ENCODE data around the gene FCER1G.
A peak's percentile ranks its signal among the peaks of the same experiment; 100 is the strongest.

FCER1G gene

DNA sequence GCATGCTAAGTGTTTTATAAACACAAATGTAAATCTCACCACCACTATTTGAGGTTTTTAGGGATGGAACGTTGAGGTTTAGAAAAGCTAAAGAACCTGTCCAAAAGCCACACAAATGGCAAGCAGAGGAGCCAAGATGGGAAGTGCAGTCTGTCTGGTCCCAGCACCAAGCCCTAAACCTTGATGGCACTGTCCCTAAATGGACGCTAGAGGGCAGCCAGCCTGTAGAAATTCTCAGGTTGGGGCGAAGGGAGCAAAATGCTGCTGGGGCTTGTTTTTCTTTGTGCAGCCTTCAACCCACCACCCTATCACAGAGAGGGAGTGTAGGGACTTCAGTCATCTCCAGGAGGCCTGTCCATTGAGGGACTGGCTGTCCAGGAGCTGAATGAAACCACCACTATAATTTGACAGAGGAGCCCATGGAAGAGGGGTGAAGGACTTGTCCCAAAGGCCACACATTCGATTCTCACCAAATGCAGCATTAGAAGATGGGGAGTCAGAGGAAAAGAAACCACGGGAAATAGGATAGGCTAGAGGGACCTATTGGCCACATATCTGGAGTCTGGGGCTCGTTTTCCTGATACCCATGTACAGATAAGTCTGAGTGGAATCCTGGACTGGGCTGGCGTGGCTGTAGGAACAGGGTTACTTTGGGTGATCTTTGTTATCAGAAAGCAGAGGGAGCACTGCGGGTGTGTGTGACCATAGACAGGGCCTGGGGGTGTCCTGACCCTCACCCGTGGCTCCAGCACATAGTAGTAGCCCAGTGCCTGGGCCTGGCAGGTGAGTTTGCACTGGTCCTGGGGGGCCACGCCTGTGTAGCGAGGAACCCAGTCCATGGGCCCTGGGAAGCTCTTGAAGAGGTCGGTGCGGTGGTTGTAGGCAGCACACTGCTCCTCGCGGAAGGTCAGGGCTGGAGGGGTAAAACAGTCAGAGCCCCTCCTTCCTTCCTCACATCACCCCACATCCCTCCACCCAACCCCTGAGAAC lies 22.3 kb upstream of the FCER1G start:
- no peak for DNase-seq (ENCODE audit: extremely low read depth, low read depth)
- TF ChIP-seq CTCF (IDR thresholded peaks at IDR 0.05; ENCODE audit: low read depth, low read length, missing control alignments) = peak; percentile 95
- H3K4me3 ChIP-seq (replicated peaks; ENCODE audit: low read depth, low read length) = no peak overlapping the region

DNA sequence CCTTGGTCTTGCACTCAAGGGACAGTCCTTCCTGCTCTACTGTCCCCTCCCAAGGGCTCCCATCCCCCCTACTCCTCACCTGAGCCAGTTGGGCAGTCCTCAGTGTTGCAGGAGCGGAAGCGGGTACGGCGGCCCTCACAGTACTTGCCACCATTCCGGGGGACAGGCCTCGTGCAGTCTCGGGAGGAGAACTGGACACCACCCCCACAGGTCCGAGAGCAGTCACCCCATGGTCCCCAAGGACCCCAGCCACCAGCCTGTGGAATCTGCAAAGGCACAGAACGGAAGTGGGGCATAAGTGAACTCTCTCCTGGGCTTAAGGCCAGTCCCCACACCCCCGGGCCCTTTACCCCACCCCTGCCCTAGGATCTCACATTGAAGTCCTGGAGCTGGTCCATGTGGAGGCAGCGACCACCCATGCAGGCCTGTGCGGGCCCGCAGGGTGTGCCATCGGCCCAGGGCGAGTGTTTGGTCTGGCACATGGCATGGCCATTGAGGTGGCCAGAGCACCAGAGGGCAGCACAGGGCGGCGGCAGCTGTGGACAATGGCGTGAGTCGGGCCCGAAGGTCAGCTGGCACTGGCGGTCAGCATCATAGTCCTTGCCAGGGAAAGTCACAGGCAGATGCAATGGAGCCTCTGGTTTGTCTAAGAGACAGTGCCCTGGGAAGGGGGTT lies 21.4 kb upstream of the FCER1G start:
- TF ChIP-seq CTCF (IDR thresholded peaks at IDR 0.05; ENCODE audit: low read depth, low read length, missing control alignments) = no peak
- DNase-seq (ENCODE audit: extremely low read depth, low read depth) = no peak

GRCh38 chr1:161195171-161195570 lies 19.9 kb upstream of the FCER1G start:
- DNase-seq (ENCODE audit: extremely low read depth, low read depth) = no peak
- TF ChIP-seq CTCF (IDR thresholded peaks at IDR 0.05; ENCODE audit: low read depth, low read length, missing control alignments) = no peak

More for the DNA sequence above, 21.4 kb upstream of the FCER1G start:
- no peak overlapping the region for H3K4me3 ChIP-seq (replicated peaks; ENCODE audit: low read depth, low read length)

DNA sequence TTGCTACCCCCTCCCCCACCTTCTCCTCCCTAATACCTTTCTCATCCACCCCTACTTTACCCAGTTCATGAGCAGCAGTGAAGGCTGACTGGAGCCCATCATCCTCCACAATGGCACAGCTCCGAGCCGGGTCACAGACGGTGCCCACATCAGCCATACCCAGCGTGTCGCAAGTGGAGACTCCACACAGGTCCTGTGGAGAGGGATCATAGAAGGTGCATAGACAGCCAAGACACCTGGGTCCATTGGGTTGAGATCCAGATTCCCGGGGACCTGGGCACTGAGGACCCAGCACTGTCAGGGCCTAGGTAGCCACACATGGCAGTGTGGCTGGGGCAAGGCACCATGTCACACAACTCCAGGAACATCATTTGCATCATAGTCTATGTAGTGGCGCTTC lies 19.0 kb upstream of the FCER1G start:
- peak overlapping the region; percentile 47 for H3K4me3 ChIP-seq (replicated peaks; ENCODE audit: low read depth, low read length)
- no peak for DNase-seq (ENCODE audit: extremely low read depth, low read depth)
- TF ChIP-seq CTCF (IDR thresholded peaks at IDR 0.05; ENCODE audit: low read depth, low read length, missing control alignments) = no peak

More at GRCh38 chr1:161195171-161195570, 19.9 kb upstream of the FCER1G start:
- no peak overlapping the region for H3K4me3 ChIP-seq (replicated peaks; ENCODE audit: low read depth, low read length)

- peak; percentile 78 for DNase-seq (ENCODE audit: extremely low read depth, low read depth)
- no peak for TF ChIP-seq CTCF (IDR thresholded peaks at IDR 0.05; ENCODE audit: low read depth, low read length, missing control alignments)
- H3K4me3 ChIP-seq (replicated peaks; ENCODE audit: low read depth, low read length) = peak overlapping the region; percentile 47
Measured at GRCh38 chr1:161196521-161197451, 18.3 kb upstream of the FCER1G start.

DNA sequence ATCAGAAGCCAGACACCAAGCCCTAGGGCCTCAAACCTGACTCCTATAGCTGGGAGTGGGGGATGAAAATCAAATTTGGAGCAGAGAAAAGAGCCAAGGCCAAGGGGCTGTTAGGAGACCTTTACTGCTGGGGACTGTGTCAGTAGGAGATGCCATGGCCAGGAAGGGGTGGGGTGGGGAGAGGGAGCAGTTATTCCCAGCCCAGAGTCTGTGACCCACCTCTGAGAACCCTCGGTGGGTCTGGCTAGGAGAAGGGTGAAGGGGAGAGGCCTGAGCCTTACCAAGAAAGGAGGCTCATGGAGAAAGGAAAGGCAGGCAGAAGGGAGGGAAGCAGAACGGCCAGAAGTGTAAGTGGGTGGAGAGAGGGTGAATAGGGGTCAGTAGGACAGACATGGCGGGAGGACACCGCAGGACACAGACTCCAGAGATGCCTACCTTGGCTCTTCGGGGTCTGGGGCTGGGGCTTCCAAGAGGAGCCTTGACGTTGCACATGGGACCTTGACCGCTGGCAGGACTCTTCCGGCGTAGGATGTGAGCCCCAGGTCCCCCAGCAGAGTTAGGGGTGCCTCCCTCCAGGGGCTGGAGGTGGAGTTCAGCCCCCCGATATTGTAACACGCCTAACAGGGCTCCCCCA lies 17.4 kb upstream of the FCER1G start:
- DNase-seq (ENCODE audit: extremely low read depth, low read depth) = no peak
- no peak for TF ChIP-seq CTCF (IDR thresholded peaks at IDR 0.05; ENCODE audit: low read depth, low read length, missing control alignments)
- H3K4me3 ChIP-seq (replicated peaks; ENCODE audit: low read depth, low read length) = peak overlapping the region; percentile 47
